Suprapubic skin (tissue), 4 donors: ENCODE data around the gene IFT25. TPM values are rescaled to one million over a fixed set of nuclear protein-coding genes. Genes with fewer than 3 reads are reported as not detected.
"Not testable (repeated sequence)": the region's sequence is repeated elsewhere in the genome, so short reads cannot be mapped to it uniquely, and the experiment has no call there.

ENCODE experiments used
- DNase-seq, 2 donors: peaks; one replicate each; pipeline ENCODE4 v3.0.0-alpha.2; 2019; ENCODE audit warnings: low spot score in 2 of 2
- H3K27ac ChIP-seq: fragments of 200-600 bp; sonication (generic); one replicate; pipeline ENCODE4 v1.5.1; 2019
- H3K27me3 ChIP-seq: fragments of 200-600 bp; sonication (generic); one replicate; pipeline ENCODE4 v1.5.1; 2019
- H3K36me3 ChIP-seq: fragments of 200-600 bp; sonication (generic); one replicate; pipeline ENCODE4 v1.5.1; 2019
- H3K4me1 ChIP-seq: fragments of 200-600 bp; sonication (generic); one replicate; pipeline ENCODE4 v1.5.1; 2019
- H3K4me3 ChIP-seq: fragments of 200-600 bp; sonication (generic); one replicate; pipeline ENCODE4 v1.5.1; 2019; ENCODE audit warnings: mild to moderate bottlenecking
- H3K9me3 ChIP-seq: fragments of 200-600 bp; sonication (generic); one replicate; pipeline ENCODE4 v1.5.1; 2019
- EP300 ChIP-seq: sonication (generic); formaldehyde crosslinking; IDR thresholded peaks from one replicate; pipeline ENCODE4 v1.6.1; 2017; ENCODE audit warnings: antibody characterized with exemption
- POLR2A ChIP-seq, 2 donors: fragments of 450-650 bp; IDR thresholded peaks; one replicate each; pipeline ENCODE4 v1.6.1; 2017; ENCODE audit warnings: antibody characterized with exemption in 2 of 2, mild to moderate bottlenecking in 2 of 2, moderate library complexity in 2 of 2
- POLR2AphosphoS5 ChIP-seq, 3 donors: sonication (generic); formaldehyde crosslinking; IDR thresholded peaks; one replicate each; pipeline ENCODE4 v1.6.1; 2017; ENCODE audit warnings: antibody characterized with exemption in 3 of 3
- WGBS: methylation state at CpG from one replicate; pipeline ENCODE4 v1.1.5; 2018; 5-methylcytosine and 5-hydroxymethylcytosine counted together
- total RNA-seq, 4 donors: library from RNA; depleted of rRNA; stranded (reverse); fragments of >200 nt; gene quantifications; one replicate each; pipeline ENCODE4 v1.1.0, GENCODE V29; 2016
- TF ChIP-seq, protein P1 (sequence below), 2 donors: fragments of 200-600 bp in 1 of 2; fragments of 450-650 bp in 1 of 2; sonication (generic) in 1 of 2; IDR thresholded peaks; one replicate each; pipeline ENCODE4 v1.5.1; 2016 to 2019; ENCODE audit warnings: antibody characterized with exemption in 2 of 2, mild to moderate bottlenecking in 1 of 2, moderate library complexity in 1 of 2

The IFT25 gene
- total RNA-seq, 4 donors from 2014 or later: 8.8 to 36.5 (median 13.8) TPM

DNA sequence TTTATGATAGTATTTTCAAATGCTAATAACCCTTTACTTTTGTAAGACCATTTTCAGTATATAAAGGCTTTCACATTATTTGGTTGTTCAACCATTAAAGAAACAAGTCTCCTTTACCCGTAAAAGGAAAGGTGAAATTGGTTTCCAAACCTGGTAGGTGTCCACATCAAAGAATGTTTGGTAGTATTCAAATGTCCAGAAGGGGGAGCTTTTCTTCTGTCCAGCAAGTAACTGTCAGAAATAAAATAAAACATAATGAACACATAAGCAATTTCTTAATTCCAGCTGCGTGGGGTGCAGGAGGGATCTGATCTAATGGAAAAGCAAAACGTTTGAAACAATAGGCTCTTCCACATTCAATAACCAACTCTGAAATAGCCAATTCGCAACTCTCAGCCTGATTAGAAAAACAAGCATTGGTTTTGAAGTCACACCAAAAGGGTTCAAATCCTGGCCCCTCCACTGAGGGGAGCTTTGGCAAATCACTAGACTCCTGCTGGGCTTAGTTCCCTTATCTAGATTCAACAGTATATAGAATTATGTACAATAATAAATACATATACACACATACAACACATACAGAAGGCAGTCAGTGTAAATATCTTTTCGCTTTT lies 66.9 kb downstream of the IFT25 start:
- no peak for DNase-seq
- 47% methylated on average over 5 of the region's 5 CpGs for WGBS
- Histone ChIP-seq H3K4me1 (no peaks in the 10 kb centered on the region), H3K27ac (no peak overlapping the region), H3K27me3 (no peaks in the 10 kb centered on the region), H3K9me3 (no peaks in the 10 kb centered on the region), H3K4me3 (no peak overlapping the region), H3K36me3 (peaks cover 62% of the 10 kb centered on the region)
- no peak for TF ChIP-seq POLR2AphosphoS5 (IDR thresholded peaks at IDR 0.05)
- TF ChIP-seq, protein P1, sequence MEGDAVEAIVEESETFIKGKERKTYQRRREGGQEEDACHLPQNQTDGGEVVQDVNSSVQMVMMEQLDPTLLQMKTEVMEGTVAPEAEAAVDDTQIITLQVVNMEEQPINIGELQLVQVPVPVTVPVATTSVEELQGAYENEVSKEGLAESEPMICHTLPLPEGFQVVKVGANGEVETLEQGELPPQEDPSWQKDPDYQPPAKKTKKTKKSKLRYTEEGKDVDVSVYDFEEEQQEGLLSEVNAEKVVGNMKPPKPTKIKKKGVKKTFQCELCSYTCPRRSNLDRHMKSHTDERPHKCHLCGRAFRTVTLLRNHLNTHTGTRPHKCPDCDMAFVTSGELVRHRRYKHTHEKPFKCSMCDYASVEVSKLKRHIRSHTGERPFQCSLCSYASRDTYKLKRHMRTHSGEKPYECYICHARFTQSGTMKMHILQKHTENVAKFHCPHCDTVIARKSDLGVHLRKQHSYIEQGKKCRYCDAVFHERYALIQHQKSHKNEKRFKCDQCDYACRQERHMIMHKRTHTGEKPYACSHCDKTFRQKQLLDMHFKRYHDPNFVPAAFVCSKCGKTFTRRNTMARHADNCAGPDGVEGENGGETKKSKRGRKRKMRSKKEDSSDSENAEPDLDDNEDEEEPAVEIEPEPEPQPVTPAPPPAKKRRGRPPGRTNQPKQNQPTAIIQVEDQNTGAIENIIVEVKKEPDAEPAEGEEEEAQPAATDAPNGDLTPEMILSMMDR (IDR thresholded peaks at IDR 0.05): peak; percentile 24 to 33

DNA sequence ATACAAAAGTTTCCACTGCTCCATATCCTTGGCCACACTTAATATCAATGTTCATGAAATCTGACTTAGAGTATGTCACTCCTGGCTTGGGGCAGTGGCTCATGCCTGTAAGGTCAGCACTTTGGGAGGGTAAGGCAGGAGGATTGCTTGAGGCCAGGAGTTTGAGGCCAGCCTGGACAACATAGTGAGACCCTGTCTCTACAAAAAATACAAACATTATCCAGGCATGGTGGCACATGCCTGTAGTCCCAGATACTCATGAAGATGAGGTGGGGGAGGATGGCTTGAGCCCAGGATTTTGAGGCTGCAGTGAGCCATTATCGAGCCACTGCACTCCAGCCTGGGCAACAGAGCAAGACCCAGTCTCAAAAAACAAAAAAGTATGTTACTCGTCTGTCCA lies 70.3 kb downstream of the IFT25 start:
- WGBS: 98% methylated on average over 2 of the region's 2 CpGs
- H3K4me3 ChIP-seq, H3K4me1 ChIP-seq, H3K27me3 ChIP-seq, H3K27ac ChIP-seq, DNase-seq, H3K9me3 ChIP-seq: not testable (repeated sequence)
- H3K36me3 ChIP-seq: peaks cover 78% of the 10 kb centered on the region

DNA sequence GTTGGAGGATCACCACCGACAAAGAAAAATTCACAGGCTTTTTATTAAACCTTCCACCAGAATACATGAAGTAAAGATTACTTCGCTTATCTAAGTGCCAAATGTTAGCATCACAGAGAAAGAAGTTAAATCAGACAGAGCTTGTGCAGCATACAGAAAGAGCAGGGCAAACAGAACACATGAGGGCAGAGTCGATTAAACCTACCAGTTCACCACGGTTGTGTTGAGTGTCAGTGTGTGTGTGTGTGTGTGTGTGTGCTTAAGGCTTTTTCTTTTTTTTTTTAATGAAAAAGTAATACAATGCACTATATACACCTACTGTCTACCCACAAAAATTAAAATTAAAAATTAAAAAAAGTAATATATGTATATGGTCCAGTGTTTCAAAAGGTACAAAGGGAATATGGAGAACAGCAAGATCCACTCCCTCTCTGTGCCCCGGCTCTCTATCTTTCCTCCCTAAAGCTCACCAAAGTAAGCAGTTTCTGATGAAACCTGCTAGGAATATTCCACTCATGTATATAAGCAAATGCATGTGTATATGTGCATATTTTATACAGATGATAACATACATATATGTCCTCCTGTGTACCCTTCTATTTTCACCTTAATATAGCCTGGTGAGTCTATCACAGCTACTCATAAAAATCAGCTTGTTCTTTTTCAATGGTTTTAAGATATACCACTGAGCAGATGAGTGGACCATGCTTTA lies 73.6 kb downstream of the IFT25 start:
- WGBS: 69% methylated on average over 5 of the region's 5 CpGs
- DNase-seq: no peak
- no peak overlapping the region for H3K27ac ChIP-seq
- TF ChIP-seq POLR2AphosphoS5 (IDR thresholded peaks at IDR 0.05): no peak
- TF ChIP-seq, protein P1 (IDR thresholded peaks at IDR 0.05): no peak
- no peak for TF ChIP-seq POLR2A (IDR thresholded peaks at IDR 0.05)
- TF ChIP-seq EP300: no peak
- no peaks in the 10 kb centered on the region for H3K4me1 ChIP-seq
- peaks cover 76% of the 10 kb centered on the region for H3K36me3 ChIP-seq
- H3K27me3 ChIP-seq: no peaks in the 10 kb centered on the region
- H3K4me3 ChIP-seq: no peak overlapping the region
- H3K9me3 ChIP-seq: no peaks in the 10 kb centered on the region

Other genes starting within 250 kb of the IFT25 start
- 1 to 10 TPM in 1 of 4 donors, under 1 TPM in 3; 0.34 to 1.5 (median 0.59) TPM for gene GLIS1, start 206.5 kb downstream of the IFT25 start, total RNA-seq
- 10 to 100 TPM; 13.5 to 19.4 (median 15.1) TPM for gene NDC1, start 107.4 kb downstream of the IFT25 start, total RNA-seq
- 10 to 100 TPM; 14.9 to 26.1 (median 23.5) TPM for gene YIPF1, start 55.9 kb downstream of the IFT25 start, total RNA-seq
- not detected for gene DIO1, start 51.5 kb downstream of the IFT25 start, total RNA-seq
- 10 to 100 TPM; 22.2 to 31.1 (median 28.3) TPM for gene LRRC42, start 651 bp upstream of the IFT25 start, total RNA-seq
- gene LDLRAD1, start 72.5 kb upstream of the IFT25 start, total RNA-seq: under 1 TPM in 1 of 4 donors, not detected in 3; 0.25 TPM
- 100 to 1,000 TPM; 157 to 323 (median 234) TPM for gene TMEM59, start 107.5 kb upstream of the IFT25 start, total RNA-seq
- gene TCEANC2, start 107.9 kb upstream of the IFT25 start, total RNA-seq: 1 to 10 TPM; 4.8 to 8.1 (median 6.4) TPM
- gene CDCP2, start 207.3 kb upstream of the IFT25 start, total RNA-seq: not detected